HG02571 (cell line): ENCODE results near the gene CARS1.

ENCODE experiments used
- ATAC-seq: cut with Tn5 transposase; IDR thresholded peaks from one replicate; pipeline ENCODE4 v1.9.1; 2021; ENCODE audit warnings: mild to moderate bottlenecking, moderate library complexity; ENCODE audit not compliant: unreplicated experiment

CARS1 gene

DNA sequence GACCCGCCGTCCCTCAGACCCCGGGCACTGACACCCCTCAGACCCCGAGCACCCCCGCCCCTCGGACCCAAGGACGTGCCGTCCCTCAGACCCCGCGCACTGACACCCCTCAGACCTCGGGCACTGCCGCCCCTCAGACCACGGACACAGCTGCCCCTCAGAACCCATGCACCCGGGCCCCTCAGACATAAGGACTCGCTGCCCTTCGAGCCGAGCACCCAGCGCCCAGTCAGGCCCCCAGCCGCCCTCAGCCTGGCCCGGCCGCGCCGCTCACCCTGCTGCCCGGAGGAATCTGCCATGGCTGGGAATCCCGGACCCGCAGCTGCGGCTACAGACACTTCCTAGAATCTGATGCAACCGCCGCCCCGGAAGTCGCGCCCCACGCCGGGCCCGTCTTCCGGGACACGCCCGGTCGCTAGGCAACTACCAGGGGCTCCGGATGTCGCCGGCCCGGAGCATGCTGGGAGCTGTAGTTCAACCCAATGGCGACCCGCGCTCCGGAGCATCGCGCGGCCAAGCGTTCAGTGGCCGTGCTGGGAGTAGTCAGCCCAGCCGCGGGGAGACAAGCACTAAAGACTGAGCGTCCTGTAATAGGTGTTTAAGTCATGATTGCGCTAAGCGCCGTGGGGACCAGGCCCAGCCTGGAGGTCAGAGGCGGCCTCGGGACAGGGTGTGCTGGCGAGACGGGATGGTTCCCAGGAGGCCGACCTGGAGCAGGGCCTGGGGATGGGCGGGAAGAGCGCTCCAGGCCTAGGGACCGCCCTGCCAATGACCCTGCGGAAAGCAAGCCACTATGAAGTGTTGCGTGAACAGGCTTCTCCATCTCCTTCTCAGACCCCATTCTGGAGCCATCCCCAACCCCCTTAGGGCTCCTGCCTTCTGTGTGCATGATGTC, at the start of gene CARS1:
CARS1 (minus strand) TSS at position 355 of the 895 bp plus-strand sequence; CDS start at position 299, 56 bp downstream.
- ATAC-seq, result peak; percentile 97

DNA sequence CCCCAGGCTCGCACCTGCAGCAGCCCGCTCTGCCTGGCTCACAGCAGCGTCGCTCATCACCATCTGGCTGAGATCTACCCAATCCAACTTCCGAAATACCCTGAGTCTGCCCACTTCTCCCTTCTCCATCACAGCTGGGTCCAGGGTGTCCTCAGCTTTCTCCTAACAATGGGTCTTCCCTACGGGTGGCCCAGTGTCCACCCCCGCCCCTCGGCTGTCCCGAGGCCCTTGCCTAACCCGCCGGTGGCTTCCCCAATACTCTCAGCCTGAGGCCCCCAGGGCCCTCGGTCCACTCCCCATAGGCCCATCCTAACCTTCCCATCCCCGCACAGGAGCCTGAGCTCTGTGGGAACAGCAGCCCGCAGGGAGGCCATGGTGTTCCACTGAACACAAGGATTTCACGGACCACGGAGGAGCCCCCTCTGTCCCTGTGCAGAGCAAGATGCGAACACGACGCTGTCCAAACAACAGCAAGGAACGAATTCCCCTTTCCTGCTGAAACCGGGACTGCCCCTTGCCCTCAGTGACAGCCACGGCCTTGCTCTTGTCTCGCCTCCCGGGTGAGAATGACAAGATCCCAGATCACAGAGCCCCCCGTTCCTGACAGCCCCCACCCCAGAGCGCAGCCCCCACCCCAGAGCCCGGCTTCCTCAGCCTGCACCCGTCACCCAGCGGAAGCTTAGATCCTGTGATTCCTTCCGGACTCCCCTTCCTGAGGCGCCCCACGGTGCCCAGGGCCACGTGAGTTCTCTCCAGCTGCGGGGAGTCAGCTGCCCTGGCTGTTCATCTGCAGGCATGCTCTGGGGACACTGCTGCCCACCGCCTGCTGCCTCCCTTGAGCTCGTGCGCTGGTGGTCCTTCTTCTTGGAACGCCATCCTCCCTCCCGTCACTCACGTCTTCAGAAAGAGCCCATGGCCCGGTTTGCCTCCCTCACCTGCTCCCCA, 48.8 kb upstream of the CARS1 start:
- ATAC-seq, result no peak

DNA sequence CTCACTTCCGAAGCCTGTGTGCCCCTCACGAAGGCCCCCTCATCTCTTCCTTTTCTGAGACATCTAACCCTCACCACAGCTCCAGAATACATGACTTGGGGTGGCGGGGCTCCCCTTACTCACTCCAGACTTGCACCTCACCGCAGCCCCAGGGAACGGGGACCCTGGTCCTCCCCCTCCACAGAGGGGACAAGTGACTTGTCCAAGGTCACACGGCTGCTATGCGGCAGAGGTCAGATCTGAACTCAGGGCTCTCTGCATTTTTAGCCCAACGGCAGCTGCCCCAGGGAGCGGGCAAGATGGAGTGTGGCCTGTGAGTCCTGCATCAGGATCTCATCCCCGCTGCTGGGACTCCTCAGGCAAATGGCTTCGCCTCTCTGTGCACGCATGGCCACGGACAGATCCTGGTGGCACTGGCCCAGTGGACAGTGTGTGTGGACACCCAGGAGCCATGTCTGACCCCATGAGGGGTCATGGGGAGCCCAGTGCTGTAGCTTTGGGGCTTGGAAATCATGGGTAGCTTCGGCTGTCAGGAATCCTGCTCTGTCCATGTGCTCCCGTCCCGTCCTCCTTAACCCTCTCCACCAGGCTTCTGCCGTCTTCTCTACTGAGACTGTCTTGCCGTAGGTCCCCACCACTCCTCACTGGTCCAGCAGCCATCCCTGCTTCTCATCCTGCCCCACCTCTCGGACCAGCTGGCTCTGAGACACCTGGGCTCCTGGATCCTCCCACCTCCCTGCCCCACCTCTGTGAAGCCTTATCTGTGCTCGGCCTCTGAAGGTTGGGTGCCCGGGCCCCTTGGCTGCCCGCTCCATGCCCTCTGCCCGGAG, 48.0 kb upstream of the CARS1 start:
- no peak for ATAC-seq

DNA sequence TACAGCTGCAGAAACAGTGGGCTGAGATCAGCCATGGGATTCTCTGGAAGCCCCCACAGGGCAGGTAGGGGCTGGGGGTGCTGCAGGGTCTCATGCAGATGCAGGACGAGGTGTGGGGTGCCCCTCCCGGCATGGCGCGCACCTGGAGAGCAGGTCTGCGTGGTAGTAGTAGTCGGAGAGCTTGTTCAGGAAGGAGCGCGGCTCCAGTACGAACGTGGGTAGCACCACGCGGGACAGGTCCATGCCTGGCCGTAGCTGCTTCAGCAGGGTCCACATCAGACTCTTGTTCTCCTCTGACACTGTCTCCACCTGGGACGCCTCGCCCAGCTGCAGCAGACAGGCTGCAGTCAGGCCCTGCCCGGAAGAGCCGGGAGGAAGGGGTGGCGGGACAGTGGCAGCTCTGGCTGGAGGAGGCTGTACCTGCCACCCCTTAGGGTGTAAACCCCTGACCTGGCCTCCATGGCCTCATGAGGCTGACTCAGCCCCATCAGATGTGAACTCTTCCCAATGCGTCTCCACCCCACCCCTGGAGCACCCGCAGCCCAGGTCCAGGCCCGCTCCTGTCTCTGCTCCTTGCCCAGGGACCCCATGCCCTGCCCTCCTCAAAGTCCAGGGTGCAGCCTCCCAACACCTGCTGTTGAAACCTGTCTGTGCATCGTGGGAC, 47.0 kb upstream of the CARS1 start:
- ATAC-seq, result no peak

DNA sequence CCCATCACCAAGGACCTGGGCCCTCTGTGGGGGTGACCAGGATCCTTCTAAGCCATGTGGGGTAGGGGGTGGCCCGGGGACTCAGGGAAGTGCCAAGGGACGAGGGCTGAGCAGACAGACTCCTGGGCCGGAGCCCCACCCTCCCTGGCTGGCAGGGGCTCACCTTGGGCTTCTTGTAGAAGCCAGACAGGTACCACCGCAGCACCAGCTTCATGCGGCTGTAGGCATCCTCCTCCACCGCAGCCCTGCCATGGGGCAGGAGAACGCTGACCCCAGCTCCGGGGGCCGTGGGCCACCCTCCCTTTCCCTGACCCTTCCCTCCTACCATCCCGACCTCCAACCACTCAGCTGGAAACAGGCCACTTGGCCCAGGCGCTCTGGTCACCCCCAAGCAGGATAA, 45.9 kb upstream of the CARS1 start:
- ATAC-seq, result no peak

- ATAC-seq, result no peak
Observed at GRCh38 chr11:3102641-3102921, 45.4 kb upstream of the CARS1 start.

DNA sequence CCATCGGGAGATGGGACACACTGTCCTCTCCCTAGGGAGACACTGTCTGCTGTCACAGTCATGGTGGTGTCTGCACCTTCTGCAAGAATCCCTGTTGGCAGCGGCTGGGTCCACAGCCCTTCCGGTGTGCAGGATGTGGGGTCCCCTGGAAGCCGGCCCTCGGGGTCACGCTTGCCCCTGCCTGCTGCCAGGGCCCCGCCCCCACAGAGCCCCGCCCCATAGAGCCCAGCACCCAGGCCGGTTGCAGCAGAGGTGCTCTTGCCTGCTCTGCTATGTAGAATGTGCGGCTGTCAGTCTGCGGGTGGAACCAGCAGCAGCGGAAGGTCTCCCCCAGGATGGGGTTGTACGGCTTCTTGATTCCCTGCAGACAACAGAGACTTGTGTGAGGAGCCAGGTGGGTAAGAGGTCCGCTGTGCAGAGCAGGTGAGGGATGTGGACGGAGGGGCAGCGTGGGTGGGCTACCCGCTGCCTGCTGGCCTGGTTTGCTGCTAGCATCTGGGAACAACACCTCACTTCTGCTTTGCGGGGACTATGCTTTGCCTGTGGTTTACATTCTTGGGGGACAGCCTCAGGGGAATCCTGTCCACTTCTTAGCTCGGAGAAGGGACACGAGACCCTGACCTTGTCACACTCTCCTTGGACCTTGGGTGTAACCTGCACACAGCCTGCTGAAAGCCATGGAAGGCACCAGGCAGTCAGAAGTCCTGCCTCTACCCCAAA, 44.9 kb upstream of the CARS1 start:
- no peak for ATAC-seq

DNA sequence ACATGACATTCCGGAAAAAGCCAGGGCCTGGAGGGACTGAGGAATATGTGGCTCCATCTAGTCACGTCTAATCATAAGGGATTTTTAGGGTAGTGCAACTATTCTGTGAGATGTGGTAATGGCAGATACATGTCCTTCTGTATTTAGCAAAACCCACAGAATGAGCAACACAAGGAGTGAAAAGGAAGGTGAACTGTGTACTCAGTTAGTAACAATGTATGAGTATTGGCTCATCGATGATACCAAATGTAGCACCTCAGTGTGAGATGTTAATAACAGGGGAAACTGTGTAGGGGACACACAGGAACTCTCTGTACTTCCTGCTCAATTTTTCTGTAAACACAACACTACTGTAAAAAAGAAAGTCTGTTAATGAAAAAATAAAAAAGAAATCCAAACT, 42.0 kb upstream of the CARS1 start:
- no peak for ATAC-seq

- ATAC-seq, result no peak
Observed at GRCh38 chr11:3096909-3097530, 39.8 kb upstream of the CARS1 start.

GRCh38 chr11:3095712-3096361, 38.6 kb upstream of the CARS1 start:
- ATAC-seq, result no peak

DNA sequence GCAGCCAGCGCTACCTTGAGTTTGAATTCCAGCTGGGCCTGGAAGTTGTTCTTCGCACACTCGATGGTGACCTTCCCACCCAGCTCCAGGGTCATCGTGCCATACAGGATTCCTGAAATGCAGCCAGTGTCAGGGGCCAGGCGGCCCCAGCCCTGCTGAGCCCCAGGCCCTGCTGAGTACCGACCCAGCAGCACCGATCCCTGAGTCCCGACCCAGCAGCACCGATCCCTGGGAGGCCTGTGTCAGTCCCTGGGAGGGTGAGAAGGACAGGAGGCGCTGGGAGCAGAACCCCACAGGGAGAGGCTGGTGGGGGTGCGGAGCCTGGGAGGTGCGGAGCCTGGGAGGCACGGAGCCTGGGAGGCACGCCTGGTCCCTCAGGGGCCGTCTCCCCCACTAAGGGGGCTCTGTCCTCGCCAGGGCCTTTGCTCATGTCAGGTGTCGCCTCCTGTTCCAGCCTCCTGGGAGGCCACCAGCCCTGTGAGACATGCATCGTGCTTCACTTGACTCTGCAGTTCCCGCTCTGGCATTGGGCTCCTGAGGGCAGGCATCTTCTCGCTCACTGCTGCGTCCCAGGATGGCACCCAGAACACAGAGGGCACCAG, 37.1 kb upstream of the CARS1 start:
- no peak for ATAC-seq

DNA sequence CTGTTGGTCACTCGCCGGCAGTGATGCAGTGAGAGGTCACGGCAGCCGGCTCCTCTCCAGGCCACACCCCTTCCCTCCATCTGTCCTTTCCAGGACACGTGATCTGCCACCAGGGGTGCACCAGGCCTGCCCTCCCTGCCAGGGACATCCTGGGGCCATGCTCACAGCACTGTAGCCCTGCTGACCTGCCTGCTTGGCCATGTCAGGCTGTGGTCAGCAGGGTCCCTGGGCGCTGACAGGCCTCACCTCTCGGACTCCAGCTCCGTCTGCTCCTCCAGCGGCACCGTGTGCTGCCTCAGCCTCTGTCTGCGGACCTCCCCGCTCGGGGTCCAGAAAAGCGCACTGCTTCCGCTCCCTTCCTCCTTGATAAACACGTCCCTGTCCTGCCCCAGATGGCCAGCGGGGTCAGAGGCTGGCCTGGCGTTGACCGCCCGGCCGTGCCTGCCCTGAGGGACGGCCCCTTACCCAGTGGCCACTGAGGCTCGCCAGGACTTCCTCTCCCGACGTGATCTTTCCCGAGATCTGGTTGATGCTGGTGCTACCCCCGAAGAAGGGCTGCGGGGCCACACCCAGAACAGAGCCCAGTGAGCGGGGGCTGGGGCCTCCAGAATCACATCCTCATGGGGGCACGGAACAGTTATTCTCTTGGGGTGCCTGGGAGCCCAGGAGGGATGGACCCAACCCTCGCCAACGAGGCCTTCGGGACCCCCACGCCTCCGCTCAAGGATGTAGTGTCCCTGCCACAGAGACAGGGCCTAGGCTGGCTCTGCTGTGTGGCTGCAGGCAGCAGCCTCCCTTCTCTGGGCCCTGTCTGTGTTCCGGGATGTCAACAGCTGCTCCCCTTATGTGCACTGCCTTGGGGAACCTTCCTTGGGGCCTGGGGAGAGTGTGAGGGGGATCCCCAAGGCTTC, 36.3 kb upstream of the CARS1 start:
- ATAC-seq, result no peak

DNA sequence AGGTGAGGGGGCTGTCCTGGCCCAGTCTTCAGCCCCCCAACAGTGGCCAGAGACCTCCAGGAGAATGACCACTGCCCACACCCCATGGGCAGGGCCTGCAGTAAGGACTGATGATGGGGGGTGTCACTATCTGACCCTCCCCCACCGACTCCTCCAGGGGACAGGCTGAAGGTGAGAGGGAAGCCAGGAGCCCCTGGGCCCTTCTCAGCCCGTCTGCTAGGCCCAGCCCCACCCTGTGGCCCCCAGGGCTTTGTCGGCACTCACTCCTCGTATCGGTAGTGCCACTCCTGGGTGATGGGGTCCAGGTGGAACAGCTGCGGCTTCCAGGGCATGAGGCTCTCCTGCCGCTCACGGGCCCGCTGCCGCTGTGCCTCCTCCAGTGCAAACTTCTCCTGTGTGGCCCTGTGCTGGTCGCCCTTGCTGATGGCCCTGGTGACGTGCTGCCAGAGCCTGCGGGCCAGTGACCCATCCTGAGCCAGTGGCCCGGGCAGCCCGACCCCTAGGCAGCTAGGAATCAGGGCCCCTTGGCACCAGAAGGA, 35.4 kb upstream of the CARS1 start:
- no peak for ATAC-seq

GRCh38 chr11:3091846-3092602, 34.8 kb upstream of the CARS1 start:
- ATAC-seq, result no peak

GRCh38 chr11:3091081-3091845, 34.0 kb upstream of the CARS1 start:
- no peak for ATAC-seq
